ENCODE measurements around the gene MAGEF1. TPM values are rescaled to one million over a fixed set of nuclear protein-coding genes. Genes with fewer than 3 reads are reported as not detected.
A peak's percentile ranks its signal among the peaks of the same experiment; 100 is the strongest.
"Not testable (repeated sequence)": the region's sequence is repeated elsewhere in the genome, so short reads cannot be mapped to it uniquely, and the experiment has no call there.

MAGEF1 gene
- total and polyA plus RNA-seq, 9 donors: 52.5 to 80.7 (median 73.5) TPM

DNA sequence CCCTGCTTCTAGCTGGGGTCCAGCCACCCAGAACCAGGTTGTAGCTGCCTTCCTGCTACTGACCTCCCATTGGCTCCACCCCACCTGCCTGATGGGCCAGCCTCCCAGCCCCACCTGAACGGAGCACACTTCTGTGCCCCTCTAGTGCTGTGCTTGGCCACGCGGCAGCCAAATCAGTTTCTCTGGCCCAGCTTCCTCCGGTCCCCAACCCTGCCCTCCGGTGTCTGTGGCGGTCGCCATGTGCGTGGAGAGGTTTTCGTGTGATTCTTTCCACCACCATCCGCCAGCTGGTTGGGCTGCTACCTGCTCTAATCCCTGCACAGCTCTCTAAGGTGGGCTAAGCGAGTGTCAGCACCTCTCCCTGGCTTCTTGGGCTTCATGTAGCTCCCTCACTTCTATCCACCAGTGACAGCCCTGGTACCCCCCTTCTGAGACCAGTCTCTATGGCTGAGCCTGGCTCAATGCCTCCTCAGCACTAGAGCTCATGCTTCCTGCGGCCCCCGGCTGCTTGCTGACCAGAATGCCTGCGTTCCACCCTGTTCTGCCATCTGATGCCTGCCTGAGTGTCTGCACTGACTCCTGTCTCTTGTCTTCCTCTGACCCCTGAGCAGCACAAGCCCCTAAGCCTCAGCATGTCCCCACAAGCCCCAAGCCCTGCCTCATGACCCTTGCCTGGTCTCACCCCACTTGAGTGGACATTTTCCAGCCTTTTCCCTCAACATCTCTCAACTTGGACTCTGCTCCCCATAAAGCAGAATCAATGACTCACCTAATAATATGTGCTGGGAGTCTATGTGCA is 23.2 kb upstream of the MAGEF1 start:
- DNase-seq: no peak
- Histone ChIP-seq H3K36me3 (ENCODE audit: control insufficient read depth, insufficient read depth, low read length) (no peaks in the 10 kb centered on the region), H3K4me1 (ENCODE audit: control insufficient read depth, insufficient read depth, low read length) (peaks cover 5% of the 10 kb centered on the region), H3K4me3 (ENCODE audit: low read length) (no peak overlapping the region), H3K27me3 (ENCODE audit: control insufficient read depth, insufficient read depth, low read length) (no peaks in the 10 kb centered on the region), H3K9me3 (replicated peaks; ENCODE audit: control insufficient read depth, low read depth, low read length) (no peaks in the 10 kb centered on the region), H3K27ac (ENCODE audit: low read length) (no peak overlapping the region)
- 79% methylated on average over 14 of the region's 14 CpGs for WGBS (ENCODE audit: insufficient coverage)

DNA sequence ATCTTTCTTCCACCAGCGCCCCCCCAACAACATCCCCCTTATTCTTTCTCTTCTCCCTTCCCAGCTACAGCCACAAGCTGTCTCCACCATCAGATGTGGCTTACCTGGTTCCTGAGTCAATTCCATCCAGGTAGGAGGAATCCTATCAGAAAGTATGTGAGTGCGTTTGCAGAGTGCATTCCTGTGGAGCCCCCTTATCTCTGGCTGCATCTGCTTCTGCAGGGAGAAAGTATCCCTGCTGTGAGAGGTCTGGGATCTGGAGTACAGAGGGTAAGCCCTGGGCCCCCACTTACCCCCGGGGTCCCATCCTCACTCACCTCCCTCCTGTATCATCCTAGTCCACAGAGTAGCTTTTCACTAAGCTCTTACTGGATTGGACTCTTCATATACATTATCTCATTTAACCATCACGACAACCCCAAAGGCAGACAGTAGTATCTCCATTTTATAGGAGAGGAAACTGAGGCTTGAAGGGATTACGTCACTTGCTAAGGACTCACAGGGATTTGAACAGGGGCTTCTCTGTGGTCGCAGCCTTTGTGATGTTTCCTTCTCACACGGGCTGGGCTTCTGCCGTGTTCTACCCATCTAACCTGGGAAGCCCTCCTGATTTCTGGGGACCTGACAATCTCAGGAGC is 22.2 kb upstream of the MAGEF1 start:
- Histone ChIP-seq H3K4me3 (ENCODE audit: low read length) (no peak overlapping the region), H3K27ac (ENCODE audit: low read length) (no peak overlapping the region), H3K9me3 (replicated peaks; ENCODE audit: control insufficient read depth, low read depth, low read length) (no peaks in the 10 kb centered on the region), H3K4me1 (ENCODE audit: control insufficient read depth, insufficient read depth, low read length) (peaks cover 5% of the 10 kb centered on the region), H3K36me3 (ENCODE audit: control insufficient read depth, insufficient read depth, low read length) (no peaks in the 10 kb centered on the region), H3K27me3 (ENCODE audit: control insufficient read depth, insufficient read depth, low read length) (no peaks in the 10 kb centered on the region)
- WGBS (ENCODE audit: insufficient coverage): no CpG with 5 or more reads among the region's 8 CpGs
- DNase-seq: no peak

DNA sequence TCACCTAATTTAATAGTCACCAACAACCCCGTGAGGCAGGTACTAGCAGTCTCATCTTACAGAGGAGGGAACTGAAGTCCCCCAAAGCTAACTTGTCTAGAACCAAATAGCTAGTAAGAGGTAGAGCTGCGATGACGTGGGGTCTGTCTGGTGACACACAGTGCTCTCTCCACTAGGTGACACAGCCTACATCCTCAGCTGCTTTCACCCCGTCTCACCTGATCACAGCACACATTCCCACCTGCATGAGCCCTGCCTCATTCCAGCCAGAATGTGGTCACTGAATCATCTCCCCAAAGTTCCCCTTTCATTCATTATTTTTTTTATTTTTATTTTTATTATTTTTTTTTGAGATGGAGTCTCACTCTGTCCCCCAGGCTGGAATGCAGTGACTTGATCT is 21.3 kb upstream of the MAGEF1 start:
- no peaks in the 10 kb centered on the region for H3K27me3 ChIP-seq (ENCODE audit: control insufficient read depth, insufficient read depth, low read length)
- no peak overlapping the region for H3K4me3 ChIP-seq (ENCODE audit: low read length)
- H3K27ac ChIP-seq (ENCODE audit: low read length): no peak overlapping the region
- H3K9me3 ChIP-seq (replicated peaks; ENCODE audit: control insufficient read depth, low read depth, low read length): no peaks in the 10 kb centered on the region
- WGBS (ENCODE audit: insufficient coverage): 81% methylated on average over 3 of the region's 4 CpGs
- no peaks in the 10 kb centered on the region for H3K36me3 ChIP-seq (ENCODE audit: control insufficient read depth, insufficient read depth, low read length)
- no peak for DNase-seq
- peaks cover 5% of the 10 kb centered on the region for H3K4me1 ChIP-seq (ENCODE audit: control insufficient read depth, insufficient read depth, low read length)

DNA sequence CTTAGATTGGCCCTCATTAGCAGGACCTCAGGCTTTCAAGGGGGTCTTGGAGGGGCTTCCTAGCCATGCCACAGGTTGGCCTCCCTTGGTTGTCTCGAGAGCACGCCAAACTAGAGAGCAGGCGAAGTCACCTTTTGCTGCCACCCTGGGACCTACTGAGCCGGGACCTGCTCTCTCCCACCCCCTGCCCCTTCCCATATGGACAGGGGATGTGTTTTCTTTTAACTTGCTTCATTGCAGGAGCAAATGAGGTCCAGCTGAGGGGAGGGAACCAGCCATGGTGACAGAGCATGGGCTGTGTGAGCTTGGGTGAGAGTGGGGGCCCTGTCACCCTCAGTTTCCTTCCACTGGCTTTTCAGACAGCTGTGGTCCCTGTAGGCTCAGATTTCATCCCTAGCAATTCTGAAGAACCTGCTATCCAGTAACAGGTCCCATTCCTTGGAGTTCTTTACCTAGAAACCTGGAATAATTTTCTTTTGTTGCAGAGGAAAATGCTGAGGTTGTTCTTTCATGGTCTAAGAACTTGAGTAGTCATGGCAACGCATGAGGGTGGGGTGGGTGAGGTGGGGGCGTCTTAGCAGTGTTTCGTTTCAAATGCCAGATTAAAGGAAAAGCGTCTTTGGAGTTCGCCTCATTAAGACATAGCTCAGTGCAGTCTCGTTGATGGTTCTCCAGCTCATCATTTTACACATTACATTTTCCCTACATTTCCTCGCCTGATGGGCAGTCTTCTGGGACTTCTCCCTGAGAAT is 20.1 kb upstream of the MAGEF1 start:
- WGBS (ENCODE audit: insufficient coverage): 33% methylated on average over 5 of the region's 11 CpGs
- Histone ChIP-seq H3K4me3 (ENCODE audit: low read length) (no peak overlapping the region), H3K27ac (ENCODE audit: low read length) (no peak overlapping the region), H3K36me3 (ENCODE audit: control insufficient read depth, insufficient read depth, low read length) (no peaks in the 10 kb centered on the region), H3K27me3 (ENCODE audit: control insufficient read depth, insufficient read depth, low read length) (no peaks in the 10 kb centered on the region), H3K9me3 (replicated peaks; ENCODE audit: control insufficient read depth, low read depth, low read length) (no peaks in the 10 kb centered on the region), H3K4me1 (ENCODE audit: control insufficient read depth, insufficient read depth, low read length) (peaks cover 10% of the 10 kb centered on the region)
- DNase-seq: peak; percentile 37

DNA sequence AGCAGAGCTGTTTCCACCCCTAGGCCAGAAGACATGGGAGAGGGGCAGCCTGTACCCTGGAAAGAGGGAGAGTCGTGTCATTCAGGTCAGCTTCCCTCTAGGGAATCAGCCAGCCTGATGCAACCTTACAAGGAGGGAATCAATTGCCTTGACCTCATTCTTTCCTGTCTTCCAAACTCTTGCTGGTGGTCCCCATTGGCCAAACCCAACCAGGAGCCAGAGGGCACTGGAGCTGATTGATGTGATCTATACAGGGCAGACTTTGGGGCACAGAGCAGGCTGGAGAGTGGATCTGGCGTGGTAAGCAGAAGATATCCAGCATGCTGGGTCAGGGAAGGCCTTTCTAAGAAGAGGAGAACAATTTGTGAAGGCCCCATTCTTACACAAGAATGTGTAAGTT is 19.1 kb upstream of the MAGEF1 start:
- DNase-seq: no peak
- Histone ChIP-seq H3K27ac (ENCODE audit: low read length) (no peak overlapping the region), H3K9me3 (replicated peaks; ENCODE audit: control insufficient read depth, low read depth, low read length) (no peaks in the 10 kb centered on the region), H3K4me1 (ENCODE audit: control insufficient read depth, insufficient read depth, low read length) (peaks cover 15% of the 10 kb centered on the region), H3K27me3 (ENCODE audit: control insufficient read depth, insufficient read depth, low read length) (no peaks in the 10 kb centered on the region), H3K36me3 (ENCODE audit: control insufficient read depth, insufficient read depth, low read length) (no peaks in the 10 kb centered on the region), H3K4me3 (ENCODE audit: low read length) (no peak overlapping the region)
- WGBS (ENCODE audit: insufficient coverage): 100% methylated on average over 2 of the region's 2 CpGs

DNA sequence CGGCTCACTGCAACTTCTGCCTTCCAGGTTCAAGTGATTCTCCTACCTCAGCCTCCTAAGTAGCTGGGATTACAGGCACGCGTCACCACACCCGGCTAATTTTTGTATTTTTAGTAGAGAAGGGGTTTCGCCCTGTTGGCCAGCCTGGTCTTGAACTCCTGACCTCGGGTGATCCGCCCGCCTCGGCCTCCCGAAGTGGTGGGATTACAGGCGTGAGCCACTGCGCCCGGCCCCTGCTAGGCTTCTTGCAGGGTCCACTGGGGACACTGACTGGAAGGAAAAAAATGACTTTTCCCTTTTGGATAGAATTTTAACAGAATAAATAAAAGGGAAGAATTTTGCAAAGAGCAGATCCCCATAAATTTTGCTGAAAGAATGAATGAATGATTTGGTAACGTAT is 17.3 kb upstream of the MAGEF1 start:
- not testable (repeated sequence) for H3K9me3 ChIP-seq (replicated peaks; ENCODE audit: control insufficient read depth, low read depth, low read length); H3K27me3 ChIP-seq (ENCODE audit: control insufficient read depth, insufficient read depth, low read length); H3K4me3 ChIP-seq (ENCODE audit: low read length); DNase-seq; H3K36me3 ChIP-seq (ENCODE audit: control insufficient read depth, insufficient read depth, low read length); H3K27ac ChIP-seq (ENCODE audit: low read length)
- peaks cover 22% of the 10 kb centered on the region for H3K4me1 ChIP-seq (ENCODE audit: control insufficient read depth, insufficient read depth, low read length)
- 95% methylated on average over 11 of the region's 14 CpGs for WGBS (ENCODE audit: insufficient coverage)

DNA sequence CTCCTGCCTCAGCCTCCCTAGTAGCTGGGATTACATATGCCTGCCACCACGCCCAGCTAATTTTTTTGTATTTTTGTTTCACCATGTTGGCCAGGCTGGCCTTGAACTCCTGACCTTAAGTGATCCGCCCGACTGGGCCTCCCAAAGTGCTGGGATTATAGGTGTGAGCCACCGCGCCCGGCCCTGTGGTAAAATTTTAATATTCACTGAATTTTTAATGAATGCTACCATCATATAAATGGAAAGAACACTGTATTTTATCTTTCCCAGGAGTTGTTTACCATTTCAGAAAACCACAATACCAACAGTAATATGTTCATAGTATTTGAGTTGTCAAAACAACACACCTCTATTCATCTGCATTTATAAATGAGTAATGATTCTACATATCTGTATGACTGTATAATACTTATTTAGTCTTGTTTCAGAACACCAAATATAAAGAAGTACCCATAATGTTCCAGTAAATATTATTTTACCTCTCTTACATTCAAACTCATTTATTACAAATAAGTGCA is 16.2 kb upstream of the MAGEF1 start:
- no CpG with 5 or more reads among the region's 6 CpGs for WGBS (ENCODE audit: insufficient coverage)
- no peaks in the 10 kb centered on the region for H3K27me3 ChIP-seq (ENCODE audit: control insufficient read depth, insufficient read depth, low read length)
- H3K36me3 ChIP-seq (ENCODE audit: control insufficient read depth, insufficient read depth, low read length): no peaks in the 10 kb centered on the region
- DNase-seq: no peak
- H3K27ac ChIP-seq (ENCODE audit: low read length): no peak overlapping the region
- H3K4me3 ChIP-seq (ENCODE audit: low read length): no peak overlapping the region
- no peaks in the 10 kb centered on the region for H3K9me3 ChIP-seq (replicated peaks; ENCODE audit: control insufficient read depth, low read depth, low read length)
- H3K4me1 ChIP-seq (ENCODE audit: control insufficient read depth, insufficient read depth, low read length): peaks cover 22% of the 10 kb centered on the region

DNA sequence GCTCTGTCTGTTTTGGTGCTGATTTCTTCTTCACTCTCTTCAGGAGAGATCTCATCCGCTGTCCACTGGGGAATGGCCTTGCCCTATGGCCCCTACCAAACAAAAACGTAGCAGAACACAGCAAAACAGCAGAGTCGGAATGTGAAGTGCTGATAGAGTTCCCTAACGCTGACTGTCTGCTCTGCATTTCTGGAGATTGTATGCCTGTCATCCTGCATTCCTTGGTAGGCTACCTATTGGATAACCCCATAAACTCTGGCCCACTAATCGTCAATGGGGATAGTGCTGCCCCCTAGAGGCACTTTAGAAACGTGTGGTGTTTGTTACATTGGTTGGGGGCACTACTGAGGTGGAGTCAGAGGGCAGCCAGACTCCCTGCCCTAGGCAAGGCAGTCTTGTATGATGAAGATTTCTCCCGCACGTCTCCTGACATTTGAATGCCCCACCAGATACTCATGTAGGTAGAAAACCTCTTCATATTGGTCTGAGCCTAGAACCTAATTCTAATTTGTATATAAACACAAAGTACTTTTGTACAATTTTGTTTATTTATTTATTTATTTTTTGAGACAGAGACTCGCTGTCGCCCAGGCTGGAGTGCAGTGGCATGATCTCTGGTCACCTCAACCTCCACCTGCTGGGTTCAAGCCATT is 15.6 kb upstream of the MAGEF1 start:
- Histone ChIP-seq H3K4me1 (ENCODE audit: control insufficient read depth, insufficient read depth, low read length) (peaks cover 22% of the 10 kb centered on the region), H3K4me3 (ENCODE audit: low read length) (no peak overlapping the region), H3K27ac (ENCODE audit: low read length) (peak overlapping the region; percentile 1), H3K9me3 (replicated peaks; ENCODE audit: control insufficient read depth, low read depth, low read length) (no peaks in the 10 kb centered on the region), H3K36me3 (ENCODE audit: control insufficient read depth, insufficient read depth, low read length) (no peaks in the 10 kb centered on the region), H3K27me3 (ENCODE audit: control insufficient read depth, insufficient read depth, low read length) (no peaks in the 10 kb centered on the region)
- 42% methylated on average over 4 of the region's 10 CpGs for WGBS (ENCODE audit: insufficient coverage)
- DNase-seq: peak; percentile 90

DNA sequence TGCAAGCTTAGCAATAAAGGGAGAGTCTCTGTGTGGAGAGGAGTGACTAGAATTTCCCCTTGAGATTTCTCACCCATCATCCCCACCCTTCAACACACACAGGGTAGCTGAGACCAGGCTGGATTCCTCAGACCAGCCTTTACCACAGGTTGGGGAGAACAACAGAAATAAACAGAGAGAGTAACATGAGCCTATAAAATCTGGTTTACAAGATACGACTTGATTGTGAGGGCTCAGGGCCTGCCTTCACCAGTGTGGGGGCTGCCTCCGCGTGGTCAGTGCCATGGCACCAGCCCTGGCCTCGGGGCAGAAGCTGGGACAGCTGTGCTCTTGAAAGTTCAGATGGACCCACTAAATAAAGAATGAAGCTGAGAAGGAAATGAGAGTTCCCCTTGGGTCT is 14.6 kb upstream of the MAGEF1 start:
- no peak for DNase-seq
- WGBS (ENCODE audit: insufficient coverage): 75% methylated on average over 4 of the region's 4 CpGs
- peak overlapping the region; percentile 32 for H3K27ac ChIP-seq (ENCODE audit: low read length)
- peaks cover 18% of the 10 kb centered on the region for H3K4me1 ChIP-seq (ENCODE audit: control insufficient read depth, insufficient read depth, low read length)
- no peaks in the 10 kb centered on the region for H3K36me3 ChIP-seq (ENCODE audit: control insufficient read depth, insufficient read depth, low read length)
- H3K27me3 ChIP-seq (ENCODE audit: control insufficient read depth, insufficient read depth, low read length): no peaks in the 10 kb centered on the region
- no peak overlapping the region for H3K4me3 ChIP-seq (ENCODE audit: low read length)
- no peaks in the 10 kb centered on the region for H3K9me3 ChIP-seq (replicated peaks; ENCODE audit: control insufficient read depth, low read depth, low read length)
